ENCODE data around the gene BRCC3.
"Not testable (repeated sequence)": the region's sequence is repeated elsewhere in the genome, so short reads cannot be mapped to it uniquely, and the experiment has no call there.

Gene BRCC3

GRCh38 chrX:155134255-155134654 is 62.9 kb downstream of the BRCC3 start:
- Histone ChIP-seq H3K27me3 (ENCODE audit: control insufficient read depth in 5 of 5, insufficient read depth in 4 of 5, low read length in 5 of 5) (no peaks in the 10 kb centered on the region), H3K9ac (ENCODE audit: low read length in 5 of 5) (no peak overlapping the region), H3K27ac (ENCODE audit: low read depth, low read length) (no peak overlapping the region), H3K4me3 (ENCODE audit: low read depth in 1 of 5, low read length in 5 of 5) (no peak overlapping the region), H3K9me3 (ENCODE audit: control insufficient read depth in 5 of 5, low read length in 5 of 5) (peaks cover 0 to 3% (median 0%) of the 10 kb centered on the region in 5 donors), H3K36me3 (ENCODE audit: control insufficient read depth in 5 of 5, insufficient read depth in 5 of 5, low read length in 5 of 5) (no peaks in the 10 kb centered on the region), H3K4me1 (ENCODE audit: control insufficient read depth in 5 of 5, insufficient read depth in 5 of 5, low read length in 5 of 5) (no peaks in the 10 kb centered on the region)

GRCh38 chrX:155143959-155144548 is 72.7 kb downstream of the BRCC3 start:
- peaks cover 0 to 2% (median 0%) of the 10 kb centered on the region in 5 donors for H3K9me3 ChIP-seq (ENCODE audit: control insufficient read depth in 5 of 5, low read length in 5 of 5)
- H3K27ac ChIP-seq (ENCODE audit: low read depth, low read length) = no peak overlapping the region
- H3K36me3 ChIP-seq (ENCODE audit: control insufficient read depth in 5 of 5, insufficient read depth in 5 of 5, low read length in 5 of 5) = no peaks in the 10 kb centered on the region
- no peak overlapping the region for H3K9ac ChIP-seq (ENCODE audit: low read length in 5 of 5)
- H3K4me3 ChIP-seq (ENCODE audit: low read depth in 1 of 5, low read length in 5 of 5) = no peak overlapping the region
- H3K27me3 ChIP-seq (ENCODE audit: control insufficient read depth in 5 of 5, insufficient read depth in 4 of 5, low read length in 5 of 5) = no peaks in the 10 kb centered on the region
- peaks cover 0 to 10% (median 0%) of the 10 kb centered on the region in 5 donors for H3K4me1 ChIP-seq (ENCODE audit: control insufficient read depth in 5 of 5, insufficient read depth in 5 of 5, low read length in 5 of 5)

GRCh38 chrX:155144926-155145325 is 73.6 kb downstream of the BRCC3 start:
- Histone ChIP-seq H3K9me3 (ENCODE audit: control insufficient read depth in 5 of 5, low read length in 5 of 5) (peaks cover 0 to 2% (median 0%) of the 10 kb centered on the region in 5 donors), H3K36me3 (ENCODE audit: control insufficient read depth in 5 of 5, insufficient read depth in 5 of 5, low read length in 5 of 5) (no peaks in the 10 kb centered on the region), H3K27me3 (ENCODE audit: control insufficient read depth in 5 of 5, insufficient read depth in 4 of 5, low read length in 5 of 5) (no peaks in the 10 kb centered on the region), H3K4me3 (ENCODE audit: low read depth in 1 of 5, low read length in 5 of 5) (no peak overlapping the region), H3K27ac (ENCODE audit: low read depth, low read length) (no peak overlapping the region), H3K4me1 (ENCODE audit: control insufficient read depth in 5 of 5, insufficient read depth in 5 of 5, low read length in 5 of 5) (peaks cover 0 to 10% (median 0%) of the 10 kb centered on the region in 5 donors), H3K9ac (ENCODE audit: low read length in 5 of 5) (no peak overlapping the region)

- H3K9ac ChIP-seq (ENCODE audit: low read length in 5 of 5); H3K9me3 ChIP-seq (ENCODE audit: control insufficient read depth in 5 of 5, low read length in 5 of 5); H3K4me1 ChIP-seq (ENCODE audit: control insufficient read depth in 5 of 5, insufficient read depth in 5 of 5, low read length in 5 of 5); H3K4me3 ChIP-seq (ENCODE audit: low read depth in 1 of 5, low read length in 5 of 5); H3K27ac ChIP-seq (ENCODE audit: low read depth, low read length); H3K36me3 ChIP-seq (ENCODE audit: control insufficient read depth in 5 of 5, insufficient read depth in 5 of 5, low read length in 5 of 5); H3K27me3 ChIP-seq (ENCODE audit: control insufficient read depth in 5 of 5, insufficient read depth in 4 of 5, low read length in 5 of 5): not testable (repeated sequence)
These were observed 76.3 kb downstream of the BRCC3 start for GRCh38 chrX:155147612-155148011.

GRCh38 chrX:155148166-155148565 is 76.9 kb downstream of the BRCC3 start:
- not testable (repeated sequence) for H3K36me3 ChIP-seq (ENCODE audit: control insufficient read depth in 5 of 5, insufficient read depth in 5 of 5, low read length in 5 of 5); H3K4me3 ChIP-seq (ENCODE audit: low read depth in 1 of 5, low read length in 5 of 5); H3K27ac ChIP-seq (ENCODE audit: low read depth, low read length); H3K4me1 ChIP-seq (ENCODE audit: control insufficient read depth in 5 of 5, insufficient read depth in 5 of 5, low read length in 5 of 5); H3K27me3 ChIP-seq (ENCODE audit: control insufficient read depth in 5 of 5, insufficient read depth in 4 of 5, low read length in 5 of 5); H3K9ac ChIP-seq (ENCODE audit: low read length in 5 of 5); H3K9me3 ChIP-seq (ENCODE audit: control insufficient read depth in 5 of 5, low read length in 5 of 5)

GRCh38 chrX:155148724-155149537 is 77.6 kb downstream of the BRCC3 start:
- H3K9ac ChIP-seq (ENCODE audit: low read length in 5 of 5) = no peak overlapping the region
- peaks cover 0 to 2% (median 0%) of the 10 kb centered on the region in 5 donors for H3K9me3 ChIP-seq (ENCODE audit: control insufficient read depth in 5 of 5, low read length in 5 of 5)
- no peaks in the 10 kb centered on the region for H3K27me3 ChIP-seq (ENCODE audit: control insufficient read depth in 5 of 5, insufficient read depth in 4 of 5, low read length in 5 of 5)
- H3K4me1 ChIP-seq (ENCODE audit: control insufficient read depth in 5 of 5, insufficient read depth in 5 of 5, low read length in 5 of 5) = peaks cover 0 to 10% (median 0%) of the 10 kb centered on the region in 5 donors
- no peak overlapping the region for H3K4me3 ChIP-seq (ENCODE audit: low read depth in 1 of 5, low read length in 5 of 5)
- H3K27ac ChIP-seq (ENCODE audit: low read depth, low read length) = no peak overlapping the region
- no peaks in the 10 kb centered on the region for H3K36me3 ChIP-seq (ENCODE audit: control insufficient read depth in 5 of 5, insufficient read depth in 5 of 5, low read length in 5 of 5)

- no peaks in the 10 kb centered on the region for H3K9me3 ChIP-seq (ENCODE audit: control insufficient read depth in 5 of 5, low read length in 5 of 5)
- H3K27ac ChIP-seq (ENCODE audit: low read depth, low read length) = no peak overlapping the region
- H3K4me1 ChIP-seq (ENCODE audit: control insufficient read depth in 5 of 5, insufficient read depth in 5 of 5, low read length in 5 of 5) = no peaks in the 10 kb centered on the region
- H3K27me3 ChIP-seq (ENCODE audit: control insufficient read depth in 5 of 5, insufficient read depth in 4 of 5, low read length in 5 of 5) = no peaks in the 10 kb centered on the region
- H3K36me3 ChIP-seq (ENCODE audit: control insufficient read depth in 5 of 5, insufficient read depth in 5 of 5, low read length in 5 of 5) = no peaks in the 10 kb centered on the region
- no peak overlapping the region for H3K4me3 ChIP-seq (ENCODE audit: low read depth in 1 of 5, low read length in 5 of 5)
- H3K9ac ChIP-seq (ENCODE audit: low read length in 5 of 5) = no peak overlapping the region
These were observed 98.6 kb downstream of the BRCC3 start for GRCh38 chrX:155169881-155170280.
